Trophoblast cell (in vitro differentiated cells and primary cell): Measurements from ENCODE around the gene SCMH1.

Experiments
- DNase-seq, 2 donors: peaks; one replicate each; pipeline ENCODE4 v3.0.0-alpha.2; 2016
- H2AFZ ChIP-seq: 2 replicates; pipeline ENCODE4 v1.6.1; 2013; ENCODE audit warnings: low read length, moderate library complexity, mild to moderate bottlenecking; ENCODE audit not compliant: insufficient read depth, poor library complexity
- H2AK5ac ChIP-seq: 2 replicates; pipeline ENCODE4 v1.6.1; 2013; ENCODE audit warnings: mild to moderate bottlenecking, low read length
- H2BK120ac ChIP-seq: 2 replicates; pipeline ENCODE4 v1.6.1; 2013; ENCODE audit warnings: low read length, mild to moderate bottlenecking, moderate library complexity; ENCODE audit not compliant: insufficient read depth, poor library complexity
- H2BK12ac ChIP-seq: 2 replicates; pipeline ENCODE4 v1.6.1; 2013; ENCODE audit warnings: mild to moderate bottlenecking, low read length, moderate library complexity
- H2BK5ac ChIP-seq: 2 replicates; pipeline ENCODE4 v1.6.1; 2013; ENCODE audit warnings: low read length, low read depth, moderate library complexity, mild to moderate bottlenecking; ENCODE audit not compliant: poor library complexity
- H3K14ac ChIP-seq: 2 replicates; pipeline ENCODE4 v1.6.1; 2013; ENCODE audit warnings: mild to moderate bottlenecking, low read length
- H3K18ac ChIP-seq: 2 replicates; pipeline ENCODE4 v1.6.1; 2013; ENCODE audit warnings: mild to moderate bottlenecking, low read length
- H3K23ac ChIP-seq: 2 replicates; pipeline ENCODE4 v1.6.1; 2013; ENCODE audit warnings: low read length
- H3K27ac ChIP-seq: 2 replicates; pipeline ENCODE4 v1.5.1; 2013; ENCODE audit warnings: low read depth, mild to moderate bottlenecking, inconsistent platforms, low read length, moderate library complexity
- H3K27me3 ChIP-seq: 2 replicates; pipeline ENCODE4 v1.6.1; 2013; ENCODE audit warnings: inconsistent platforms, mild to moderate bottlenecking, low read length, moderate library complexity; ENCODE audit not compliant: insufficient read depth
- H3K36me3 ChIP-seq, 2 experiments: 1 replicate in 1 of 2; 2 replicates in 1 of 2; pipeline ENCODE4 v1.6.1; 2013; ENCODE audit warnings: low read length in 2 of 2, mild to moderate bottlenecking in 2 of 2, moderate library complexity in 1 of 2; ENCODE audit not compliant: insufficient read depth in 2 of 2, control insufficient read depth in 1 of 2
- H3K4ac ChIP-seq: 2 replicates; pipeline ENCODE4 v1.6.1; 2013; ENCODE audit warnings: low read depth, mild to moderate bottlenecking, low read length, moderate library complexity
- H3K4me1 ChIP-seq, 2 experiments: 1 replicate in 1 of 2; 2 replicates in 1 of 2; pipeline ENCODE4 v1.6.1; 2013; ENCODE audit warnings: low read length in 2 of 2, mild to moderate bottlenecking in 2 of 2, moderate library complexity in 1 of 2; ENCODE audit not compliant: insufficient read depth in 2 of 2, control insufficient read depth in 1 of 2
- H3K4me2 ChIP-seq: 2 replicates; pipeline ENCODE4 v1.6.1; 2013; ENCODE audit warnings: inconsistent platforms, mild to moderate bottlenecking, low read length, moderate library complexity
- H3K4me3 ChIP-seq: 2 replicates; pipeline ENCODE4 v1.5.1; 2013; ENCODE audit warnings: mild to moderate bottlenecking, low read depth, low read length, inconsistent platforms
- H3K79me1 ChIP-seq: one replicate; pipeline ENCODE4 v1.6.1; 2013; ENCODE audit warnings: low read length
- H3K79me2 ChIP-seq: 2 replicates; pipeline ENCODE4 v1.6.1; 2013; ENCODE audit warnings: low read length, mild to moderate bottlenecking; ENCODE audit not compliant: control insufficient read depth, insufficient read depth, poor library complexity
- H3K9ac ChIP-seq: 2 replicates; pipeline ENCODE4 v1.6.1; 2013; ENCODE audit warnings: mild to moderate bottlenecking, low read length
- H3K9me3 ChIP-seq: 2 replicates; pipeline ENCODE4 v1.6.1; 2013; ENCODE audit warnings: low read depth, mild to moderate bottlenecking, control low read depth, inconsistent platforms, low read length; ENCODE audit not compliant: insufficient read depth
- H4K12ac ChIP-seq: 2 replicates; pipeline ENCODE4 v1.6.1; 2013; ENCODE audit warnings: low read depth, mild to moderate bottlenecking, low read length, moderate library complexity
- H4K8ac ChIP-seq: 2 replicates; pipeline ENCODE4 v1.6.1; 2013; ENCODE audit warnings: low read depth, mild to moderate bottlenecking, low read length, moderate library complexity
- H4K91ac ChIP-seq: one replicate; pipeline ENCODE4 v1.6.1; 2013; ENCODE audit warnings: low read depth, mild to moderate bottlenecking, low read length, moderate library complexity
- WGBS: extraction: QIAGEN DNeasy Blood & Tissue Kit; methylation state at CpG from one replicate; pipeline ENCODE4 v1.1.7; 2013; ENCODE audit warnings: missing lambda C conversion rate; ENCODE audit not compliant: insufficient read length, insufficient coverage; ENCODE audit errors: extremely low coverage; 5-methylcytosine and 5-hydroxymethylcytosine counted together

The SCMH1 gene

GRCh38 chr1:41218152-41218551 lies 24.0 kb downstream of the SCMH1 start:
- Histone ChIP-seq H3K36me3 (peaks cover 2 to 7% of the 10 kb centered on the region in 2 experiments), H3K4me1 (no peaks in the 10 kb centered on the region), H4K8ac (no peak overlapping the region), H3K4ac (no peak overlapping the region), H2AK5ac (no peak overlapping the region), H4K12ac (no peak overlapping the region), H3K4me3 (no peak overlapping the region), H2BK5ac (no peak overlapping the region), H3K4me2 (no peak overlapping the region), H3K27me3 (no peaks in the 10 kb centered on the region), H3K79me1 (no peaks in the 10 kb centered on the region), H3K79me2 (no peaks in the 10 kb centered on the region), H3K9ac (no peak overlapping the region), H4K91ac (no peak overlapping the region), H2BK120ac (no peak overlapping the region), H3K9me3 (peaks cover 2% of the 10 kb centered on the region), H2BK12ac (no peak overlapping the region), H3K18ac (no peak overlapping the region), H3K27ac (no peak overlapping the region), H3K23ac (no peak overlapping the region), H3K14ac (no peak overlapping the region), H2AFZ (no peak overlapping the region)
- WGBS: no CpG with 5 or more reads among the region's 1 CpG
- DNase-seq: no peak

GRCh38 chr1:41217441-41217840 lies 24.7 kb downstream of the SCMH1 start:
- no peaks in the 10 kb centered on the region for H3K79me1 ChIP-seq
- H3K9ac ChIP-seq: no peak overlapping the region
- no peak overlapping the region for H3K23ac ChIP-seq
- no peak overlapping the region for H2AFZ ChIP-seq
- DNase-seq: peak; percentile 52 to 74
- H3K4me3 ChIP-seq: no peak overlapping the region
- no peaks in the 10 kb centered on the region for H3K79me2 ChIP-seq
- H3K18ac ChIP-seq: no peak overlapping the region
- no peak overlapping the region for H4K12ac ChIP-seq
- H3K4ac ChIP-seq: no peak overlapping the region
- no peak overlapping the region for H3K27ac ChIP-seq
- no peak overlapping the region for H2BK5ac ChIP-seq
- no peaks in the 10 kb centered on the region for H3K4me1 ChIP-seq
- no peaks in the 10 kb centered on the region for H3K27me3 ChIP-seq
- H2AK5ac ChIP-seq: no peak overlapping the region
- no peak overlapping the region for H3K4me2 ChIP-seq
- no peak overlapping the region for H2BK120ac ChIP-seq
- H3K9me3 ChIP-seq: peaks cover 2% of the 10 kb centered on the region
- no peak overlapping the region for H2BK12ac ChIP-seq
- H4K91ac ChIP-seq: no peak overlapping the region
- no CpG with 5 or more reads among the region's 1 CpG for WGBS
- peaks cover 2 to 7% of the 10 kb centered on the region in 2 experiments for H3K36me3 ChIP-seq
- no peak overlapping the region for H4K8ac ChIP-seq
- H3K14ac ChIP-seq: no peak overlapping the region

DNA sequence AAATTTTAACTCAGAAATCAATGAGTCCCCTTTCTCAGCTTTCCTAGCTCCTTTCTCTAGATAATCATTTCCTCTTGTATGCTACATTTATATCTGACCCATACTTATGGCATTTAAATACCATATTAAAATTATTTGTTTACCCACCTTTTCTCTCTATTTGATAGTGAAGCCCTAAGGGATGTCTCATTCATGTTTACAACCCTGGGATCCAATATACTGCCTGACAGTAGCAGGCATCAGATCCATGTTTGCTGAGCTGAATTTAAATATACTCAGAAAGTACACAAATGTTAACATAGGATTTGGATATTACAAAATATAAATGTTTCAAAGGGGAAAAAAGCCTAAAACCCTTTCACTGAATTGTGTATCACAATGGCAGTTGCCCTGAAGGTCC lies 26.5 kb downstream of the SCMH1 start:
- H3K79me1 ChIP-seq: no peaks in the 10 kb centered on the region
- no peak overlapping the region for H2AFZ ChIP-seq
- H3K27me3 ChIP-seq: no peaks in the 10 kb centered on the region
- H3K27ac ChIP-seq: no peak overlapping the region
- no peak overlapping the region for H4K91ac ChIP-seq
- no peak overlapping the region for H3K4me3 ChIP-seq
- no peak overlapping the region for H2BK12ac ChIP-seq
- peaks cover 2 to 7% of the 10 kb centered on the region in 2 experiments for H3K36me3 ChIP-seq
- H3K18ac ChIP-seq: no peak overlapping the region
- no peak overlapping the region for H3K14ac ChIP-seq
- H4K12ac ChIP-seq: no peak overlapping the region
- H3K9me3 ChIP-seq: peaks cover 2% of the 10 kb centered on the region
- H3K4ac ChIP-seq: no peak overlapping the region
- no peak overlapping the region for H2BK120ac ChIP-seq
- H3K4me1 ChIP-seq: no peaks in the 10 kb centered on the region
- H3K9ac ChIP-seq: no peak overlapping the region
- H2AK5ac ChIP-seq: no peak overlapping the region
- no peak overlapping the region for H3K4me2 ChIP-seq
- no peak overlapping the region for H3K23ac ChIP-seq
- H2BK5ac ChIP-seq: no peak overlapping the region
- no peaks in the 10 kb centered on the region for H3K79me2 ChIP-seq
- no peak overlapping the region for H4K8ac ChIP-seq
- no peak for DNase-seq

GRCh38 chr1:41213341-41213740 lies 28.8 kb downstream of the SCMH1 start:
- Histone ChIP-seq H3K9ac (no peak overlapping the region), H4K8ac (no peak overlapping the region), H2BK120ac (no peak overlapping the region), H3K23ac (no peak overlapping the region), H3K4me3 (no peak overlapping the region), H2BK5ac (no peak overlapping the region), H3K36me3 (peaks cover 0 to 2% of the 10 kb centered on the region in 2 experiments), H3K4me1 (no peaks in the 10 kb centered on the region), H3K14ac (no peak overlapping the region), H3K9me3 (no peaks in the 10 kb centered on the region), H3K4ac (no peak overlapping the region), H3K18ac (no peak overlapping the region), H3K27me3 (no peaks in the 10 kb centered on the region), H3K27ac (no peak overlapping the region), H3K4me2 (no peak overlapping the region), H2AFZ (no peak overlapping the region), H2BK12ac (no peak overlapping the region), H4K12ac (no peak overlapping the region), H3K79me2 (no peaks in the 10 kb centered on the region), H2AK5ac (no peak overlapping the region), H3K79me1 (no peaks in the 10 kb centered on the region), H4K91ac (no peak overlapping the region)
- no CpG with 5 or more reads among the region's 1 CpG for WGBS
- DNase-seq: no peak
